GM23338 (cell line): ENCODE data around the gene LETMD1.
"Not testable (repeated sequence)": the region's sequence is repeated elsewhere in the genome, so short reads cannot be mapped to it uniquely, and the experiment has no call there.

Source experiments
- CTCF ChIP-seq, 2 experiments: fragments of 200-600 bp in 1 of 2; sonication (generic) in 1 of 2; conservative IDR thresholded peaks; 2 replicates each; pipeline versions ENCODE4 v1.5.1 to v1.6.1; 2016 to 2017; ENCODE audit warnings: antibody characterized with exemption in 2 of 2, low read depth in 2 of 2, mild to moderate bottlenecking in 2 of 2, moderate library complexity in 1 of 2
- EZH2phosphoT487 ChIP-seq: fragments of 200-600 bp; sonication (generic); IDR thresholded peaks from one replicate; pipeline ENCODE4 v1.8.1; 2018; ENCODE audit warnings: antibody characterized with exemption; ENCODE audit not compliant: unreplicated experiment
- POLR2AphosphoS5 ChIP-seq: IDR thresholded peaks from 2 replicates; pipeline ENCODE4 v1.6.1; 2016; ENCODE audit warnings: antibody characterized with exemption, low read depth
- REST ChIP-seq: IDR thresholded peaks from one replicate; pipeline ENCODE4 v1.6.1; 2018; ENCODE audit warnings: antibody characterized with exemption; ENCODE audit not compliant: unreplicated experiment

GRCh38 chr12:51078346-51078745, 30.2 kb downstream of the LETMD1 start:
- not testable (repeated sequence) for TF ChIP-seq EZH2phosphoT487; CTCF (conservative IDR thresholded peaks at IDR 0.05; ENCODE audit: low read depth in 2 of 2); POLR2AphosphoS5; REST
